OCI-LY3 (cell line): ENCODE data around the gene FAM161B.

ENCODE experiments used
- H2AFZ ChIP-seq: fragments of 200-600, 300-600 bp; shearing (Covaris generic); 2 replicates; pipeline ENCODE4 v1.6.0; 2014; ENCODE audit warnings: antibody characterized with exemption, low read depth, low read length
- H3K27ac ChIP-seq: fragments of 200-600, 300-600 bp; sonication (generic); 2 replicates; pipeline ENCODE4 v1.5.1; 2014; ENCODE audit warnings: mild to moderate bottlenecking, low read length, moderate library complexity, mixed read lengths
- H3K27me3 ChIP-seq: fragments of 200-600, 300-600 bp; sonication (generic); 2 replicates; pipeline ENCODE4 v1.6.1; 2014; ENCODE audit warnings: low read depth, low read length, mixed read lengths
- H3K36me3 ChIP-seq: fragments of 200-600, 300-600 bp; sonication (generic); replicated peaks from 2 replicates; pipeline ENCODE3; 2014; ENCODE audit warnings: low read depth, low read length, mixed read lengths
- H3K4me1 ChIP-seq: fragments of 300-600, 200-600 bp; sonication (generic); 2 replicates; pipeline ENCODE4 v1.6.1; 2014; ENCODE audit warnings: low read length, mixed read lengths
- H3K4me2 ChIP-seq: fragments of 200-600, 300-600 bp; sonication (generic); 2 replicates; pipeline ENCODE4 v1.6.1; 2014; ENCODE audit warnings: low read length, mixed read lengths
- H3K4me3 ChIP-seq: fragments of 300-600, 200-600 bp; sonication (generic); 2 replicates; pipeline ENCODE4 v1.5.1; 2014; ENCODE audit warnings: antibody characterized with exemption, mild to moderate bottlenecking, low read length, moderate library complexity
- H3K79me2 ChIP-seq: fragments of 300-600, 200-600 bp; shearing (Covaris generic); 2 replicates; pipeline ENCODE4 v1.6.1; 2014; ENCODE audit warnings: mild to moderate bottlenecking, low read length, mixed read lengths
- H3K9ac ChIP-seq: fragments of 300-600, 200-600 bp; shearing (Covaris generic); 2 replicates; pipeline ENCODE4 v1.6.0; 2014; ENCODE audit warnings: mild to moderate bottlenecking, low read length, moderate library complexity
- H3K9me3 ChIP-seq: fragments of 200-600, 300-600 bp; shearing (Covaris generic); 2 replicates; pipeline ENCODE4 v1.6.1; 2014; ENCODE audit warnings: low read length, mixed read lengths; ENCODE audit not compliant: insufficient read depth
- H4K20me1 ChIP-seq: fragments of 200-600, 300-600 bp; sonication (generic); 2 replicates; pipeline ENCODE4 v1.6.1; 2016; ENCODE audit warnings: low read length, mixed read lengths; ENCODE audit not compliant: insufficient read depth
- EZH2phosphoT487 ChIP-seq: fragments of 200-600 bp; shearing (Covaris generic); IDR thresholded peaks from 2 replicates; pipeline ENCODE4 v1.6.1; 2018; ENCODE audit warnings: antibody characterized with exemption, mixed run types, low read depth
- TF ChIP-seq, protein P1 (sequence below): fragments of 200-600, 300-600 bp; sonication (generic); IDR thresholded peaks from 2 replicates; pipeline ENCODE4 v1.5.1; 2014; ENCODE audit warnings: antibody characterized with exemption, low read length, low read depth

The FAM161B gene

DNA sequence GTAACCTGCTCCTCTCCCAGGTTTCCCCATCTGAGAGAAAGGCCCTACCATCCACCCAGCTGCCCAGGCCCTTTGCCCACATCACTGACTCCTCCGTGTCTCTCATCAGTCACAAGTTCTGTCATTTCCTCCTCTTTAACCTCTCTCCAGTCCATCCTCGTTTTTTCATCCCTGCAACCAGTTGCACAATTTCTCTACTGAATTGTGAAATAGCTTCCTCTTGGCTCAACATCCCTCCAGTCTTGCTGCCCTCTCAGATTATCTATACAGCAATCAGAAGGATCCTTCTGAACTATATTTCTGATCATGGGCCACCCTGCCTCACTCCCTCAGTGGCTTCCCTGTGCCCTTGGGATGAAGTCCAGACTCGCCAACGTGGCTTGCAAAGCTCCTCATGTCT is 6.8 kb downstream of the FAM161B start:
- Histone ChIP-seq H3K36me3 (no peaks in the 10 kb centered on the region), H3K4me2 (no peak overlapping the region)

DNA sequence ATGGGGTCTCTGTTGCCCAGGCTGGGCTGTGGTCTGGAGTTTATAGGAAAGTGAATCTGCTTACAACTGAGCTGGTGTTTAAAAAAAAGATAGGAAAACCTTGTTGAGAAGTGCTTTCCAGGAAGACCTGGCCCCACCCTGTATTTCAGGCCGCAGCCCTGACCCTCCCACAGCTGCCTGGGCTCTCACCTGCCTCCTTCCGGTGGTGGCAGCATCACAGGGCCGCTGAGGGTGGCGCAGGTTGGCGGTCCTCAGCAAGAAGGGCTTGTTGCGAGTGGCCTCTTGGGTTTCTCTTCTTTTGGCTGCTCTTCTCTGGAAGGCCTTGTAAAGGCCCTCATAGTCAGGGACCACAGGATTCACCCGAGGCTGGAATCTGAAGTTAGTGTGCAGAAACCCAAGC is 7.7 kb downstream of the FAM161B start:
- Histone ChIP-seq H3K9ac (no peak overlapping the region), H3K79me2 (no peaks in the 10 kb centered on the region), H3K36me3 (no peaks in the 10 kb centered on the region), H3K4me2 (no peak overlapping the region), H3K4me3 (no peak overlapping the region), H3K27me3 (no peaks in the 10 kb centered on the region), H3K4me1 (peaks cover 23% of the 10 kb centered on the region), H4K20me1 (no peaks in the 10 kb centered on the region), H3K9me3 (no peaks in the 10 kb centered on the region), H2AFZ (no peak overlapping the region), H3K27ac (no peak overlapping the region)
- TF ChIP-seq EZH2phosphoT487: no peak
- TF ChIP-seq, protein P1, sequence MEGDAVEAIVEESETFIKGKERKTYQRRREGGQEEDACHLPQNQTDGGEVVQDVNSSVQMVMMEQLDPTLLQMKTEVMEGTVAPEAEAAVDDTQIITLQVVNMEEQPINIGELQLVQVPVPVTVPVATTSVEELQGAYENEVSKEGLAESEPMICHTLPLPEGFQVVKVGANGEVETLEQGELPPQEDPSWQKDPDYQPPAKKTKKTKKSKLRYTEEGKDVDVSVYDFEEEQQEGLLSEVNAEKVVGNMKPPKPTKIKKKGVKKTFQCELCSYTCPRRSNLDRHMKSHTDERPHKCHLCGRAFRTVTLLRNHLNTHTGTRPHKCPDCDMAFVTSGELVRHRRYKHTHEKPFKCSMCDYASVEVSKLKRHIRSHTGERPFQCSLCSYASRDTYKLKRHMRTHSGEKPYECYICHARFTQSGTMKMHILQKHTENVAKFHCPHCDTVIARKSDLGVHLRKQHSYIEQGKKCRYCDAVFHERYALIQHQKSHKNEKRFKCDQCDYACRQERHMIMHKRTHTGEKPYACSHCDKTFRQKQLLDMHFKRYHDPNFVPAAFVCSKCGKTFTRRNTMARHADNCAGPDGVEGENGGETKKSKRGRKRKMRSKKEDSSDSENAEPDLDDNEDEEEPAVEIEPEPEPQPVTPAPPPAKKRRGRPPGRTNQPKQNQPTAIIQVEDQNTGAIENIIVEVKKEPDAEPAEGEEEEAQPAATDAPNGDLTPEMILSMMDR: no peak

More for the DNA sequence above, 6.8 kb downstream of the FAM161B start:
- Histone ChIP-seq H2AFZ (no peak overlapping the region), H3K27ac (no peak overlapping the region), H3K79me2 (no peaks in the 10 kb centered on the region), H3K9ac (no peak overlapping the region), H3K9me3 (no peaks in the 10 kb centered on the region), H3K4me3 (no peak overlapping the region), H3K27me3 (no peaks in the 10 kb centered on the region), H4K20me1 (no peaks in the 10 kb centered on the region), H3K4me1 (peaks cover 30% of the 10 kb centered on the region)
- TF ChIP-seq, protein P1: no peak
- TF ChIP-seq EZH2phosphoT487: no peak

DNA sequence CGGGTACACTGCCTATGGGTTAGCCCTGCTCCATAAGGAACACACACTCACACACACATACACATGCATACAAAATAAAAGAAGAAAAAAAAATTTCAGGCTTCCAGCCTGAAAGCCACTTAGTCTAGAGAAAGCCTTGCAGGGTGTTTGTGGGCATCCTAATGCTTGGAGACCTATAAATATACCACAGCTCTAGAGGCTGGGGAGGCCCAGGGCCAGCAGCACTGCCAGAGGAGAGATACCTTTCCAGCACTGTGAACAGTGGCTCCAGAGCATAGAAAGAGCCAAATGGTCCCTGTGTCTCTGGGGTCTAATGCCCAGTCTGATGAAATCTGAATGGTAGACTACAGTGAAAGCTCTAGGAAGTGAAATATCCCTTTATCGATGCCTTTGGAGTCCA is 12.9 kb downstream of the FAM161B start:
- no peaks in the 10 kb centered on the region for H3K27me3 ChIP-seq
- peaks cover 6% of the 10 kb centered on the region for H3K36me3 ChIP-seq
- H3K9ac ChIP-seq: no peak overlapping the region
- no peaks in the 10 kb centered on the region for H3K79me2 ChIP-seq
- no peak overlapping the region for H3K4me2 ChIP-seq
- no peak overlapping the region for H2AFZ ChIP-seq
- TF ChIP-seq, protein P1: no peak
- TF ChIP-seq EZH2phosphoT487: no peak
- no peak overlapping the region for H3K27ac ChIP-seq
- no peaks in the 10 kb centered on the region for H4K20me1 ChIP-seq
- no peaks in the 10 kb centered on the region for H3K9me3 ChIP-seq
- H3K4me1 ChIP-seq: no peaks in the 10 kb centered on the region
- no peak overlapping the region for H3K4me3 ChIP-seq

DNA sequence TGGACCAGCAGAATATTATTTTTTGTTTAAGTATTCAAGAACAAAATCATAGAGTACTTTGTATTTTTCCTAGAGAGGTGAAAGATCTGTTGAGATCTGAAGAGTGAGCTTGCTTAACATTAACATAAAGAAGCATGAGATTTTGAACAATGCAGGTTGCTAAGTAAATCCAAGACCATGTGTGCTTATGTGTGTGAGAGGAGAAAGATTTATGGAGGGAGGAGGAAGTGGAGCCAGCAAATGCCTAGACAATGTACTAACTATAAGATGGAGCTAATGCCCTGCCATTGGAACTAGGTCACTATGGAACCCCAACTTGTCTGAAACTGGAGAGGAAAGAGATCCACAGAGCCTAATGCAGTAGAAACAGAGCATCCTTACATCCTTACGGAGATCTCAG is 13.3 kb downstream of the FAM161B start:
- Histone ChIP-seq H3K4me3 (no peak overlapping the region), H3K4me2 (no peak overlapping the region), H4K20me1 (no peaks in the 10 kb centered on the region), H3K27ac (no peak overlapping the region), H3K79me2 (no peaks in the 10 kb centered on the region), H3K27me3 (no peaks in the 10 kb centered on the region), H3K4me1 (no peaks in the 10 kb centered on the region), H3K9me3 (no peaks in the 10 kb centered on the region), H3K9ac (no peak overlapping the region), H2AFZ (no peak overlapping the region), H3K36me3 (peaks cover 10% of the 10 kb centered on the region)
- no peak for TF ChIP-seq EZH2phosphoT487

DNA sequence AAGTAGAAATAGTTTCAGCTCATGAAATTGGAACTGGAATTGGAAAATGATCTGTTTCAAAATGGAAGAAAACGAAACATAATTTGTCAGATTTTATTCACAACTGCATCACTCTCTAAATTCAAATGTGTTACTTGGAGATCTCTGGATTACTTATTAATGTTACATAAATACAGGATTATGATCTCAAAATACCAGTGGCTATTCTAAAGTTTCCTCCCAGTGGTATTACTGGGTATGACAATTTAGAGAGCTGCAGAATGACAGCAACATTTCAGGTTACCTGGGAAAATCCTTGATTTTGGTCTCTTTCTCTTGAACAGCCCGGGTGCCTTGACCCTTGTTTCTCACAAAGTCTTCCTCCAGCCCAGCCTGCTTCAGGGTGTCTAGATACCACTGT is 14.2 kb downstream of the FAM161B start:
- Histone ChIP-seq H3K27me3 (no peaks in the 10 kb centered on the region), H3K79me2 (no peaks in the 10 kb centered on the region), H2AFZ (no peak overlapping the region), H3K9ac (no peak overlapping the region), H3K27ac (no peak overlapping the region), H3K36me3 (peaks cover 16% of the 10 kb centered on the region), H3K4me2 (no peak overlapping the region), H3K4me3 (no peak overlapping the region), H3K4me1 (no peaks in the 10 kb centered on the region), H4K20me1 (no peaks in the 10 kb centered on the region), H3K9me3 (no peaks in the 10 kb centered on the region)
- TF ChIP-seq EZH2phosphoT487: no peak
- TF ChIP-seq, protein P1: peak; percentile 28
